Lung (tissue), 12 donors: ENCODE data around the gene LSM10. TPM values are rescaled to one million over a fixed set of nuclear protein-coding genes. Genes with fewer than 3 reads are reported as not detected.

Experiments
- ATAC-seq: fragments of 200-7000 bp; cut with Tn5 transposase; one replicate; pipeline ENCODE4 v1.9.1; 2020; ENCODE audit warnings: moderate number of reproducible peaks; ENCODE audit not compliant: insufficient read depth, low FRiP score
- DNase-seq, 3 donors: peaks; one replicate each; pipeline ENCODE4 v3.0.0-alpha.2; 2013 to 2017
- H3K27ac ChIP-seq, 2 donors: one replicate each; pipeline ENCODE4 v1.5.1; 2013; ENCODE audit warnings: mild to moderate bottlenecking in 2 of 2, moderate library complexity in 2 of 2, control low read depth in 1 of 2, inconsistent platforms in 1 of 2, low read depth in 1 of 2, low read length in 1 of 2
- H3K27me3 ChIP-seq, 3 donors: one replicate each; pipeline ENCODE4 v1.5.1; 2013; ENCODE audit warnings: low read length in 2 of 3; ENCODE audit not compliant: control insufficient read depth in 3 of 3, insufficient read depth in 3 of 3
- H3K36me3 ChIP-seq, 4 donors: one replicate each; pipeline ENCODE4 v1.5.1; 2013; ENCODE audit warnings: low read length in 4 of 4, mild to moderate bottlenecking in 1 of 4, moderate library complexity in 1 of 4; ENCODE audit not compliant: control insufficient read depth in 4 of 4, insufficient read depth in 4 of 4
- H3K4me1 ChIP-seq, 5 donors: one replicate each; pipeline ENCODE4 v1.5.1; 2013; ENCODE audit warnings: low read length in 5 of 5, mild to moderate bottlenecking in 2 of 5, moderate library complexity in 1 of 5; ENCODE audit not compliant: control insufficient read depth in 5 of 5, insufficient read depth in 5 of 5
- H3K4me3 ChIP-seq: one replicate; pipeline ENCODE4 v1.5.1; 2013; ENCODE audit warnings: mild to moderate bottlenecking, control low read depth, moderate library complexity
- H3K9ac ChIP-seq, 2 donors: one replicate each; pipeline ENCODE4 v1.5.1; 2013; ENCODE audit warnings: low read length in 2 of 2, control low read depth in 1 of 2; ENCODE audit not compliant: insufficient read depth in 1 of 2
- H3K9me3 ChIP-seq, 4 donors: one replicate each; pipeline ENCODE4 v1.5.1; 2013; ENCODE audit warnings: low read length in 3 of 4, mild to moderate bottlenecking in 1 of 4, moderate library complexity in 1 of 4; ENCODE audit not compliant: control insufficient read depth in 4 of 4, insufficient read depth in 3 of 4
- WGBS, 2 donors: extraction: QIAGEN DNeasy Blood & Tissue Kit; methylation state at CpG; one replicate each; pipeline ENCODE4 v1.1.7; 2013; 5-methylcytosine and 5-hydroxymethylcytosine counted together
- polyA plus RNA-seq, 2 donors: library from polyadenylated mRNA; stranded (reverse); fragments of 200-250 nt; gene quantifications; one replicate each; pipeline ENCODE4 v1.2.1, GENCODE V29; 2013
- total RNA-seq, 2 donors: library from RNA; depleted of rRNA in 1 of 2; stranded (reverse); fragments of >200 nt in 1 of 2; gene quantifications; one replicate each; pipeline ENCODE4 v1.2.1, GENCODE V29; 2014 to 2021
- TF ChIP-seq, protein P1 (sequence below): IDR thresholded peaks from 2 replicates; pipeline ENCODE4 v1.5.1; 2012; ENCODE audit warnings: mild to moderate bottlenecking; ENCODE audit errors: control extremely low read depth, extremely low read depth
- donor health status: control.
- donor health status: control.
- donor health status: Bipolar disorder and iron deficiency.
- donor health status: healthy.
- donor health status: DM: yes; HTN: yes; CAD: no.

LSM10 gene
- total and polyA plus RNA-seq, 4 donors = 10.7 to 70.6 (median 44.8) TPM

DNA sequence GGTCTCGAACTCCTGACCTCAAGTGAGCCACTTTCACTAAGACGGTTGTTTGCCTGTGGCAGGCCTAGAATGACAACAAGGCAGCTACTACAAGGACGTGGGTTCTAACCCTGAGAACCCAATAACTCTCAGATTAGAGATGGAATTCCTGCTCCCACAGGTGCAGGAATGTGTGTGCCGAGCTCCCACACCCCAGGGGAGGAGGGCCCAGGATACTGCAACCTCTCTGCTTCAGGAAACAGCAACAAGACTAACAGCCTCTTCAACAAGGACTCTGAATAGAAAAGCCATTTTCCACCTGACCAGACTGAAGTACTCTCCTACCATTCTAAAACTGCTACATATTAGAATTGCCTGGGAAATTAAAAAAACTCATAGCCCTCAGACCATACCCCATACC lies 4.9 kb downstream of the LSM10 start:
- no peak for ATAC-seq
- no peak overlapping the region for H3K27ac ChIP-seq
- peaks cover 0 to 32% (median 6%) of the 10 kb centered on the region in 4 donors for H3K36me3 ChIP-seq
- DNase-seq = no peak
- no peak overlapping the region for H3K9ac ChIP-seq
- H3K4me3 ChIP-seq = no peak overlapping the region
- H3K4me1 ChIP-seq = peaks cover 0 to 8% (median under 1%) of the 10 kb centered on the region in 5 donors
- 92 to 96% methylated on average over 4 of the region's 4 CpGs for WGBS, 2 donors
- H3K27me3 ChIP-seq = no peaks in the 10 kb centered on the region
- TF ChIP-seq, protein P1, sequence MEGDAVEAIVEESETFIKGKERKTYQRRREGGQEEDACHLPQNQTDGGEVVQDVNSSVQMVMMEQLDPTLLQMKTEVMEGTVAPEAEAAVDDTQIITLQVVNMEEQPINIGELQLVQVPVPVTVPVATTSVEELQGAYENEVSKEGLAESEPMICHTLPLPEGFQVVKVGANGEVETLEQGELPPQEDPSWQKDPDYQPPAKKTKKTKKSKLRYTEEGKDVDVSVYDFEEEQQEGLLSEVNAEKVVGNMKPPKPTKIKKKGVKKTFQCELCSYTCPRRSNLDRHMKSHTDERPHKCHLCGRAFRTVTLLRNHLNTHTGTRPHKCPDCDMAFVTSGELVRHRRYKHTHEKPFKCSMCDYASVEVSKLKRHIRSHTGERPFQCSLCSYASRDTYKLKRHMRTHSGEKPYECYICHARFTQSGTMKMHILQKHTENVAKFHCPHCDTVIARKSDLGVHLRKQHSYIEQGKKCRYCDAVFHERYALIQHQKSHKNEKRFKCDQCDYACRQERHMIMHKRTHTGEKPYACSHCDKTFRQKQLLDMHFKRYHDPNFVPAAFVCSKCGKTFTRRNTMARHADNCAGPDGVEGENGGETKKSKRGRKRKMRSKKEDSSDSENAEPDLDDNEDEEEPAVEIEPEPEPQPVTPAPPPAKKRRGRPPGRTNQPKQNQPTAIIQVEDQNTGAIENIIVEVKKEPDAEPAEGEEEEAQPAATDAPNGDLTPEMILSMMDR = no peak
- H3K9me3 ChIP-seq = no peaks in the 10 kb centered on the region

- Histone ChIP-seq H3K9ac (no peak overlapping the region), H3K27me3 (no peaks in the 10 kb centered on the region), H3K27ac (peak overlapping the region in 1 of 2 donors; percentile 15), H3K4me3 (no peak overlapping the region), H3K4me1 (peaks cover 0 to 10% (median 7%) of the 10 kb centered on the region in 5 donors), H3K36me3 (peaks cover 0 to 32% (median 6%) of the 10 kb centered on the region in 4 donors), H3K9me3 (no peaks in the 10 kb centered on the region)
- TF ChIP-seq, protein P1 = no peak
- no peak for ATAC-seq
- 91 to 94% methylated on average over 8 of the region's 8 CpGs for WGBS, 2 donors
- no peak for DNase-seq
Measured at GRCh38 chr1:36391271-36391670, 6.4 kb downstream of the LSM10 start.

DNA sequence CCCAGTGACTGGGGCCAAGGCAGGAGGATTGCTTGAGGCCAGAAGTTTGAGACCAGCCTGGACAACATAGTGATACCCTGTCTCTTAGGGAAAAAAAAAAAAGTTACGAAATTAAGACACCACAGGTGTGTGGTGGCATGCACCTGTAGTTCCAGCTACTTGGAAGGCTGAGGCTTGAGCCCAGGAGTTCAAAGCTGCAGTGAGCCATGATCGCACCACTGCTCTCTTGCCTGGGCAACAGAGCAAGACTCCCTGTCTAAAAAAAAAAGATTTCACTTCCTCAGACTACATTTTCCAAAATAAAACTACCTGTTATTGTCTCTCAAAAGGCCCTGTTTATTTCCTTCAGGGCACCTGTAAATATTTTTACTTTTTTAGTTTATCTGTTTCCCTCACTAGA lies 7.3 kb downstream of the LSM10 start:
- peak overlapping the region in 1 of 2 donors; percentile 26 for H3K27ac ChIP-seq
- 97 to 98% methylated on average over 2 of the region's 2 CpGs for WGBS, 2 donors
- no peak for ATAC-seq

More for the DNA sequence above, 7.3 kb downstream of the LSM10 start:
- no peak overlapping the region for H3K4me3 ChIP-seq
- no peak for DNase-seq
- H3K9ac ChIP-seq = no peak overlapping the region
- no peaks in the 10 kb centered on the region for H3K9me3 ChIP-seq
- H3K27me3 ChIP-seq = no peaks in the 10 kb centered on the region
- TF ChIP-seq, protein P1 = no peak
- H3K36me3 ChIP-seq = peaks cover 0 to 32% (median 6%) of the 10 kb centered on the region in 4 donors
- peaks cover 0 to 11% (median 7%) of the 10 kb centered on the region in 5 donors for H3K4me1 ChIP-seq
